GM21423 (cell line): ENCODE data around the gene TCF7L1.
"Not testable (repeated sequence)": the region's sequence is repeated elsewhere in the genome, so short reads cannot be mapped to it uniquely, and the experiment has no call there.

Experiments
- ATAC-seq: cut with Tn5 transposase; IDR thresholded peaks from one replicate; pipeline ENCODE4 v1.9.1; 2021; ENCODE audit warnings: mild to moderate bottlenecking, moderate library complexity; ENCODE audit not compliant: unreplicated experiment

TCF7L1 gene, protein sequence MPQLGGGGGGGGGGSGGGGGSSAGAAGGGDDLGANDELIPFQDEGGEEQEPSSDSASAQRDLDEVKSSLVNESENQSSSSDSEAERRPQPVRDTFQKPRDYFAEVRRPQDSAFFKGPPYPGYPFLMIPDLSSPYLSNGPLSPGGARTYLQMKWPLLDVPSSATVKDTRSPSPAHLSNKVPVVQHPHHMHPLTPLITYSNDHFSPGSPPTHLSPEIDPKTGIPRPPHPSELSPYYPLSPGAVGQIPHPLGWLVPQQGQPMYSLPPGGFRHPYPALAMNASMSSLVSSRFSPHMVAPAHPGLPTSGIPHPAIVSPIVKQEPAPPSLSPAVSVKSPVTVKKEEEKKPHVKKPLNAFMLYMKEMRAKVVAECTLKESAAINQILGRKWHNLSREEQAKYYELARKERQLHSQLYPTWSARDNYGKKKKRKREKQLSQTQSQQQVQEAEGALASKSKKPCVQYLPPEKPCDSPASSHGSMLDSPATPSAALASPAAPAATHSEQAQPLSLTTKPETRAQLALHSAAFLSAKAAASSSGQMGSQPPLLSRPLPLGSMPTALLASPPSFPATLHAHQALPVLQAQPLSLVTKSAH

DNA sequence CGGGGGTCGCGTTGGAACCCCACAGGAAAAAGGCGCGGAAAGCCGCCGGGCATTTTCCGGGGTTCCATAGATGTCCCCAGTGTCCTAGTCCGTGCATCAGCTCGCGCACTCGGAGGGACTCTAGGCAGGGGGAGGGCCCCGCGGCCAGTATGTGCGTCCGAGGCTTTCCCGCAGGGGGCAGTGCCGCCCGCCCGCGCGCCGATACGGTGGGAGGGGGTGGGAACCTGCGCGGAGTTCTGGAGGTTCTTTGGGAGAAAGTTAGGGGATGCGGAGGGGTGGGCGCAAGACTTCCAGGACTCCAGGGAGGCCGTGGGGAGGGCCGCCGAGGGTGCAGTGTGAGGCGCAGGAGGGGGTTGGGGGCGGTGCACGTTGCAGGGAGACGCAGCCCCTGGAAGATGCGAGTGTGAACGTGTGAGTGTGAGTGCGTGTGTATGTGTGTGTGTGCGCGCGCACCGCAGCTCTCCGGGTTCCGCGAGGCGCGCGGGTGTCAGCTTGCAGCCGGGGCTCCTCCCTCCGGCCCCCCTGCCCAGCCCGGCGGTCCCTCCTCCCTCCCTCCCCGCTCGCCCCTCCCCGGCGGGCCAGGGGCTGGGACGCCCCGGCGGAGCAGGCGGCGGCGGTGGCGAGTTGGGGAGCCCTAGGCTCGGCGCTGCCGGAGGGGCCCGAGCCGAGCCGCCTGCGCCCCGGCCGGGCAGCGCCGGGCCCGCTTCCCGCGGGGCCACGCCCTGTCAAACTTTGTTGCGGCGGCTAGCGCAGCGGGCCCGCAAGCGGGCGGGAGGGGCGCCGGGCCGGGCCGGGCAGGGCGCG lies at the start of gene TCF7L1:
TCF7L1 (plus strand) TSS at position 559 of the 804 bp plus-strand sequence. CDS start 293 bp downstream, outside the sequence.
- ATAC-seq = no peak

DNA sequence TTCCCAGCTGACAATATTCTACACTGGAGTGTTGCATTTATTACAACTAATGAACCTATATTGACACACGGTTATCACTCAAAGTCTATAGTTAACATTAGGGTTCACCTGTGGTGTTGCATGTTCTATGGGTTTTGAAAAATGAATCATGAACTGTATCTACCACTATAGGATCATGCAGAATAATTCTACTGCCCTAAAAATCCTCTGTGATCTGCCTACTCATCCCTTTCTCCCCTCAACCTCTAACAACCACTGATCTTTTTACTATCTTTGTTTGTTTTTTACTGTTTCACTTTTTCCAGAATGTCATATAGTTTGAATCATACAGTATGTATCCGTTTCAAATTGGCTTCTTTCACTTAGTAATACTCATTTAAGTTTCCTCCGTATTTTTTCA lies 47.6 kb upstream of the TCF7L1 start:
- ATAC-seq = no peak

- no peak for ATAC-seq
Measured at GRCh38 chr2:85087541-85087940, 45.7 kb upstream of the TCF7L1 start.

GRCh38 chr2:85088921-85089320 lies 44.3 kb upstream of the TCF7L1 start:
- ATAC-seq = no peak

GRCh38 chr2:85089585-85089984 lies 43.6 kb upstream of the TCF7L1 start:
- no peak for ATAC-seq

GRCh38 chr2:85091838-85092237 lies 41.4 kb upstream of the TCF7L1 start:
- ATAC-seq = no peak

DNA sequence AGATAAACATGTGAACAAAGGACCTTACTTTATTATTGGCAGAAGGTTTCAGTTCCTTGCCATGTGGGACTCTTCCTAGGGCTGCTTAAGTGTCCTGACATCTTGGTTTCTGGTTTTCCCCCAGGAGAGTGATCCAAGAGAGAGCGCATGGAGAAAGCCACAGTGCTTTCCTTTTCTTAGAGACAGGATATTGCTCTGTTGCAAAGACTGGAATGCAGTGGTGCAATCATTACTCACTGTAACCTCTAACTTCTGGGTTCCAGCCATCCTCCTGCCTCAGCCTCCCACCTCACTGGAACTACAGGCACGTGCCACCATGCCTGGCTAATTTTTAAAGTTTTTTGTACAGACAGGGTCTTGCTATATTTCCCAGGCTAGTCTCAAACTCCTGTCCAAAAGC lies 38.1 kb upstream of the TCF7L1 start:
- no peak for ATAC-seq

- no peak for ATAC-seq
Measured at GRCh38 chr2:85096616-85097015, 36.6 kb upstream of the TCF7L1 start.

- ATAC-seq = no peak
Measured at GRCh38 chr2:85104228-85104627, 29.0 kb upstream of the TCF7L1 start.

DNA sequence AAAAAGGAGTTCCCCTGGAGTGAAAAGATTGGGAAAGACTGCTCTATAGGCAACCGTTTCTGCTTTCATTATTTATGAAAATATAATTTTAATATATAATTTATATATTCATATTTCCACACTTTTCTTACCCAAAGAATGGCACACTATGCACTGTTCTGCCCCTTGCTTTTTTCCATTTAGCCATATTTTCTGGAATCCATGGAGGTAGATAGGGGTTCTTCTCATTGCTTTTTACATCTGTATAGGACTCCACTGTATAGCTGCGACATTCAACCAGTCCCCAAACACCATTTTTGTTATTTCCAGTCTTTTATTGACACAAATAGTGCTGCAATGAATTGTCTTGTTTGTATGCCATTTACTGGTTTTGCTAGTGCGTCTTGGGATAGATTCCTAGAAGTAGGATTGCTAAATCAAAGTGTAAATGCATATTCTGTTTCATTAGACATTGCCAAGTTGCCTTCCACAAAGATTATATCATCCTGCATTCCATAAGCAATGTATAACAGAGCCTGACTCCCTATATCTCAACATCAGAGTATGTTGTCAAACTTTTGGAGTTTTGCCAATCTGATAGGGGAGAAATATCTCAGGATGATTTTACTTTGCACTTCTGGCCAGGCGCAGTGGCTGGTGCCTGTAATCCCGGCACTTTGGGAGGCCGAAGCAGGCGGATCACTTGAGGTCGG lies 26.6 kb upstream of the TCF7L1 start:
- no peak for ATAC-seq

DNA sequence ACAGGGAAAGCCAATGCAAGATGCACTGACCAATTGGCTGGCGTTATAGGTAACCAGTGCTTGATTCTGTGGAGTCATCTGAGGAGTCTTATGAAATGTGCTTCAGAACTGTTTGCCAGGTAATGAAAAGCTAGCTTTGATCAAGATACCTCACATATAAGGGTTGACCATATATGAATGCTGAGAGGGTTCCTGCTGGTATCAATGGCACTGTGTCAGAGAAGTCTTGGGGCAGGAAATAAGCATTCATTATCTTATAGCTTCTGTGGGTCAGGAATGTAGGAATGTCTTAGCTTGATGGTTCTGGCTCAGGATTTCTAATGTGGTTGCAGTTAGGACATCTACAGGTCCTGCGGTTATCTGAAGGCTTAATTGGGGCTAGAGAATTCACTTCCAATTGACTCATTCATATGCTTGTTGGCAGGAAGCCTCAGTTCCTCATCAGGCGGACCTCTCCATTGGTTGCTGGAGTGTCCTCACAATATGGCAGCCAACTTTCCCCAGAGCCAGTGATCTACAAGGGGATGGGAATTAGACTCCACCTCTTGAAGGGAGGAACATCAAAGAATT lies 22.1 kb upstream of the TCF7L1 start:
- no peak for ATAC-seq

DNA sequence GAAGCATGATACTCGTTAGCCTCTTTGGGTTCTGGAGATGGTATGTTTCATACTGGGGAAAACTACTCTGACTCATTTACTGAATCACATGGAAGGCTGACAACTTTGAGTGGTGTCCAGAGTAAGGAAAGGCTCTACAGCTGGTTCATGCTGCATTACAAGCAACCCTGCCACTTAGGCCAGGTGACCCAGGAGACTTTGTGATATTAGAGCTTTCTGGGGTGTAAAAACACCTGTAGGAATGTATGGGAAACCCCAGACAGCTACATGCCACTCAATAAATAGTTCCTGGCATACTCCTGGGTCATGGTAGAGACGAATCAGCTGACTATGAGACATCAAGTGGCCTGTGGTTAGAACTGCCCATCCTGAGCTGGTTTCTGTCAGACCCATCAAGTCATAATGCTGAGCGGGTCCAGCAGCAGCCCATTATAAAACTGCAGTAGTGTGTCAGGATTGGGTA lies 21.3 kb upstream of the TCF7L1 start:
- ATAC-seq = no peak

GRCh38 chr2:85112906-85113625 lies 20.1 kb upstream of the TCF7L1 start:
- ATAC-seq = no peak

GRCh38 chr2:85114586-85115330 lies 18.4 kb upstream of the TCF7L1 start:
- ATAC-seq = no peak

DNA sequence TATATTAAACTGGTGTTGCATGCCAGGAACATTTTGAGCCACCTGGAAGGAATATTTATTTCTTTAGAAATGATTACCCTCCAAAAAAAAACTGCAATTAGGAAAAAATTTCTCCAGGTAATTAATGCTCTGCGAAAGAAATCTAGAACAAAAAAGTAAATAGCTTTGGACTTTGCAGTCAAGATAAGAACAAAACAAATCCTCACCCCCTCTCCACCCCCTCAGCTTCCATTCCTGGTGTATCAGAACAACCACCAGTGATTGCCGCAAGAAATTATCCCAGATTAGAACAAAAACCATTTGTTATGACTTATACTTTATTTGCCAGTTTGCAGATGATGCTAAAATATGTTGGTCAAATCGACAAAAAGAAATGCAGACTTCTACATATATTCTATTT lies 17.0 kb upstream of the TCF7L1 start:
- no peak for ATAC-seq

DNA sequence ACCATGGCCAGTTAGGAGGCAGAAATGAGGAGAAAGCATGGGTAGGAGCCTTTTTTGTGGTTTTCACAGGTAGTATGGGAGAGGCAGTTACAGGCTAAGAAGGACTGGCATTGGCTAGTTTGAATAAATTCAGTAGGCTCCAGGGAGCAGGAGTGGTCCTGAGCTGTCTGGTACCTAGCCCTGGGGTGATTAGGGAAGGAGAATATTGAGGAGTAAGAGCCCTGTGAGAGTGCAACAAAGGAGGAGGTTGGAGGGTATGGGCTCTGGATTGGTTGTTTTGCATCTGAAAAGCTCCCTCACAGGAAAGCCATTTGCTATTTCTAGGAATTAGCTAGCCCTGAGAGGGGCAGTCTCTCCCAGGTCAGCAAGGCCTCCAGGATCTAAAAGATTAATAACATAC lies 13.3 kb upstream of the TCF7L1 start:
- ATAC-seq = no peak

- no peak for ATAC-seq
Measured at GRCh38 chr2:85120363-85120762, 12.8 kb upstream of the TCF7L1 start.

DNA sequence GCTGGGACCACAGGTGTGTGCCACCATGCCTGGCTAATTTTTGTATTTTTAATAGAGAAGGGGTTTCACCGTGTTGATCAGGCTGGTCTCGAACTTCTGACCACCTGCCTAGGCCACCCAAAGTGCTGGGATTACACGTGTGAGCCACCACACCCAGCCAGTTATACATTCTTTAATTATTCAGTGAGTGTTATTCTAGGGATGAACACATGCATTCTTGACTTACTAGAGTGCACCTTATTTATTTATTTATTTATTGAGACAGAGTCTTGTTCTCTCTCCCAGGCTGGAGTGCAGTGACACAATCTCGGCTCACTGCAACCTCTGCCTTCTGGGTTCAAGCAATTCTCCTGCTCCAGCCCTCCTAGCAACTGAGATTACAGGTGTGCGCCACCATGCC lies 6.7 kb upstream of the TCF7L1 start:
- not testable (repeated sequence) for ATAC-seq

DNA sequence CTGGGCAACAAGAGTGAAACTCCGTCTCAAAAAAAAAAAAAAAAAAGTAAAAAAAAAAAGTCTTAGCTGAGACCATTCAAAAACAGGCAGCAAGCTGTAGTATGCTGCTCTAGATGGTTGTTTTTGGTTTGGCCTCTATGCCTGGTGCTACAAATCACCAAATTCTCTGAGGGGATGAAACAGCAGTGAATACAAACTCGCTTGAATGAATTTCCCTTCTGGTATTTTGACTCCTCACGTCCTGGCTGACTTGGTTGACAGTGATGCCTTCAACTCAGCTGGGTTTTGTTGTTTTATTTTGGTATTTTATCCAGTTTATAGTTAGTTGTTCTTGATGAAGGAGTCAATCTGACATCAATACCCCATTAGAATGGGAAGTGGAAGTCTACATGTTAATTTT lies 3.3 kb upstream of the TCF7L1 start:
- ATAC-seq = no peak
